GM21529 (cell line): ENCODE measurements around the gene PARS2.
"Not testable (repeated sequence)": the region's sequence is repeated elsewhere in the genome, so short reads cannot be mapped to it uniquely, and the experiment has no call there.

Source experiments
- ATAC-seq: cut with Tn5 transposase; IDR thresholded peaks from one replicate; pipeline ENCODE4 v1.9.1; 2021; ENCODE audit not compliant: unreplicated experiment

PARS2 gene

DNA sequence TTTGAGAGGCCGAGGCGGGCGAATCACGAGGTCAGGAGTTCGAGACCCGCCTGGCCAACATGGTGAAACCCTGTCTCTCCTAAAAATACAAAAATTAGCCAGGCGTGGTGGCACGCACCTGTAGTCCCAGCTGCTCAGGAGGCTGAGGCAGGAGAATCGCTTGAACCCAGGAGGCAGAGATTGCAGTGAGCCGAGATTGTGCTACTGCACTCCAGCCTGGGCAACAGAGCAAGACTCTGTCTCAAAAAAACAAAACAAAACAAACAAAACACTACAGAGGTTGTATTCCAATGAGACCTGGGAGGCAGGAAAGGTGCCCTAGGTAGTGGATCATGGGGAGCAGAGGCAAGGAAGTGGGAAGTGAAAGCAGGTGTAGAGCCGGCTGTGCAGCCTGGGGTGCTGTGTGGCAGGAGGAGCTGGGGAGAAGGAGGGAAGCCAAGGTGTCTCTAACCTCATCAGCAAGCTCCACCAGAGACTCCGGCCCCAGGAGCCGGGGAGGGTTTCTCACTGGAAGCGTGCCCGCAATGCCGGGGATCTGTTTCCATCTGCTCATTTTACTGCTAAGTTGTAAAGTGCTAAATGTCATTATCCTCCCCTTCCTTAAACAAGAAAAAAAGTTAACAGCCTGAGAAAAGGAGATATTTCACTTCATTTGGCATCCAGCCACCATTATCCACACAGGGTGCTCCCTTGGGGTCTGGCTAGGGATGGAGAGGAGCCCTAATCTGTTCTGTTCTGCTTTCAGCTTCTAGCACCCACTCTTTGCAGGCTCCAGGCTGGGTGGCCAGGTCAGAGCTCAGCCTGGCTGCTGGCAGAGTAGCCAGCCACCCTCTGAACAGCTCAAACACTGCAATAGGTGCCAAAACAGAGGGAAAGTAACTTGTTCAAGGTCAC, 11.8 kb upstream of the PARS2 start:
- ATAC-seq = not testable (repeated sequence)

DNA sequence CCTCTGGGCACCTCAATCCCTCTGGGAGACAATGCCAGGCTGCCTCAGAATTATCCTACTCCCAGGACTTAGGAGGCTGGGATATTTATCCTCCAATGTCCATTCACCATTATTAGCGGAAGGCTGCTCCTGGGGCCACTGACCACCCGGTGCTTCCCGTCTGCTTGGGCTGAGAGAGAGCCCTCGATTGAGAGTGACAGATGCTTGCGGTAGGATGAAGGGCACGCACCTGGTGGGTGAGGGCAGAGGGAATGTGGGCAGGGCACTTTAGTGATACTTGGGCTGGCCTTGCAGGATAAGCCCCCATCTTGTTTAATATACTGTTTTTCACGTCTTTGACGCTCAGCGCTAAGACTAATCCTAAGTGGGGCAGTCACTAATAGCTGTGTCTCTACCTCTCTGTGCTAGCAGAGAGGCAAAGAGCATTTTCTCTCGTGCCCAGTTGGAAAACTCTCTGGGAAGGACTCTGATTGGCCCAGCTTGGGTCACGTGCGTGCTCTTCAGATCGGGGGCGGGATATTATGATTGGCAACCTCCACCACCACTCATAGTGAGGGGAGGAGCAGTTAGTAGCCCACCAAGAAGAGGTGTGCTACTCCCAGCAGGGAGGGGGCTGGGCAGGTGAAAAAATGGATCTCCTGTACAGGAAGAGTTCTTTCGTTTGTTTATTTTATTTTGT, 10.6 kb upstream of the PARS2 start:
- ATAC-seq = no peak

DNA sequence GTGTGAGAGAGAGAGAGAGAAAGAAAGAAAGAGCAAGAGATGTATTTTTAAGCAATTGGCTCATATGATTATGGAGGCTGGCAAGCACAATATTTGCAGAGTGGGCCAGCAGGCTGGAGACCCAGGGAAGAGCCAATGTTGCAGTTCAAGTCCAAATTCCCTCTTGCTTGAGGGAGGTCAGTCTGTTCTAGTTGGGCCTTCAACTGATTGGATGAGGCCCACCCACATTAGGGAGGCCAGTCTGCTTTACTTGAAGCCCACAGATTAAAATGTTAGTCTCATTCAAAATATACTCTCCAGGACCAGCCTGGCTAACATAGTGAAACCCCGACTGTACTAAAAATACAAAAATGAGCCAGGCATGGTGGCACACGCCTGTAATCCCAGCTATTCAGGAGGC, 8.6 kb upstream of the PARS2 start:
- ATAC-seq = no peak

DNA sequence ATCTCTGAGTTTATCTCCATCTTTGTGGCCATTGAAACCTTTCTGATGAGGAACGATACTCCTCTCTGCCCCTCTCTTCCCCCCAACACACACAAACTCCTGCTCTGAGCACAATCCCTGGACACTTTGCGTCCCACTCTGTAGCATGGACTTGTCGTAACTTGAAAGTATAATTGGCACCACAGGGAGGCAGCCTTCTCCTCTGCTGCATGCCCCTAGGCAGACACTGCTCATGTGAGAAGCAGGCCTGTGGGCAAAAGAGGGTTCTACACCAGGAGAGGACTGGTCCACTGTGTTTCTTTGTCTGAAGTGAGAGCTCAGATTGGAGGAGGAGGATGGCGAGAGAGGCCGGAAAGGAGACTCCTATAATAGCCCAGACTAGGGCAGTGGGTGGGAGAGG, 3.8 kb upstream of the PARS2 start:
- ATAC-seq = no peak

DNA sequence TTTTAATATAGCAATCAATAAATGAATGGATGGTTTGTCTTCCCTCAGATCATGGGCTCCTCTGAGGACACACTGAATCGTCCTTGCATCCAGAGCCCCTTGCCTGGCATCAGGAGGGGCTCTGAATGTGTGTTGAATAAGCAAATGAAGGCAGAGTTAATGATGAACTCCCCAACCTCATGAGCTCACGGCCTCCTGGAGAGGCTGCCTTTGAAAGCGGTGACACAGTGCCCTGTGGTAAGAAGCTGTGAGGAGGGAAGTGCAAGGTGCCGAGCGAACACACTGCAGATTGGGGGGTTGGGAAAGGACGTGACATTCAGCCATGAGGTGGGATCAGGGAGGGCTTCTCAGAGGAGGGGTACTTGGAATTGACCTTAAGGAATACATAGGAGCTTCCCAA, 3.2 kb upstream of the PARS2 start:
- no peak for ATAC-seq

DNA sequence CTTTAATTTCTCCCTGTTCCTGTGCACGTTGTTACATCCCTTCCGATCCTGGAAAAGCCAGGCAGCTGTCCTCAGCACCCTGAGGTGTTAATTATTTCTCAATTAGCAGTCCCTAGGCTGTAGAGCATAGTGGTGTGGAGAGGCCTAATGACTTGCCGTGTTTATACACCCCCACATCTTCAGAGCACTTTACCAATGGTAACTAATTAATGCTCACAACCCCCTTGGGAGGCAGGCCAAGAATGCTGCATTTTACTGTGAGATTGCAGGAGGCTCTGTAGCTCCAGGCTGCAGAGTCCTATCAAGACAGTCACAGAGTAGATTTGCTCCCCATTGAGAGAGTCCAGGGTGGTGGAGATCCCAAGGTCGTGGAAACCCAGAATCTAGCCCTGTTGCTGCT, 2.4 kb upstream of the PARS2 start:
- no peak for ATAC-seq

DNA sequence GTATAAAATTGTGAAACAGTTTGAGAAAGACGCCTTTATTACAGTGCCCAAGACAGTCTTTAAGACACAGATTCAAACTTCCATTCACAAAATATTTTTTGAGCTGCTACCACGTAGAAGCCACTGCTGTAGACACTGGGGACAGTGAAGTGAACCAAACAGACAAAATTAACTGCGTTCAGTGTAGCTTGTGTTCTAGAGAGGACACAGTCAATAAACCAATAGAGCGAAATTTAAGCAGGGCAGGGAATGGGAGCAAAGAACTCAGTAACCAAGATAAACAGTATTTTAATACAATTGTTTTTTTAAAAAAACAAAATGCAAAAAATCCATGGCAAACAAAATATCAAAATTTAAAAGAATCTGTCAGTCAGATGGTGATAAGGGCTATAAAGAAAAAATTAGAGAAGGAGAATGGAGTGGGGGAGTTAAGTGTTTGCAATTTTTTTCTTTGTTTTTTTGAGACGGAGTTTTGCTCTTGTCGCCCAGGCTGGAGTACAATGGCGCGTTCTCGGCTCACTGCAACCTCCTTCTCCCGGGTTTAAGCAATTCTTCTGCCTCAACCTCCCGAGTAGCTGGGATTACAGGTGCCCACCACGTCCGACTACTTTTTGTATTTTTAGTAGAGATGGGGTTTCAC, 719 bp upstream of the PARS2 start:
- ATAC-seq = peak; percentile 13

DNA sequence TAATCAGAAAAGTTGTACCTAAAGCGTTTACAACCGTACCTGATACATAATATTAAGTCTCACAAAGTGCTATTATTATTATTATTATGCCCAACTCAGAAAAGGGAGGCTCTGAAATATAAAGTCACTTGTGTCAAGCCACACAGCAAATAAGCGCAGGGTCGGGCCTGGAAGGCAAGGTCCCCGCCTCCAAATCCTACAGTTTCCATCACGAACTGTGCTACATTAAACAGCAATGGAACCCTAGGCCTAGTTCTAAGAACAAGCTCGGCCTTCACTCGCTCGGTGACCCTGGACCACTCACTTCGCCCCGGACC, 549 bp downstream of the PARS2 start:
- ATAC-seq = no peak

DNA sequence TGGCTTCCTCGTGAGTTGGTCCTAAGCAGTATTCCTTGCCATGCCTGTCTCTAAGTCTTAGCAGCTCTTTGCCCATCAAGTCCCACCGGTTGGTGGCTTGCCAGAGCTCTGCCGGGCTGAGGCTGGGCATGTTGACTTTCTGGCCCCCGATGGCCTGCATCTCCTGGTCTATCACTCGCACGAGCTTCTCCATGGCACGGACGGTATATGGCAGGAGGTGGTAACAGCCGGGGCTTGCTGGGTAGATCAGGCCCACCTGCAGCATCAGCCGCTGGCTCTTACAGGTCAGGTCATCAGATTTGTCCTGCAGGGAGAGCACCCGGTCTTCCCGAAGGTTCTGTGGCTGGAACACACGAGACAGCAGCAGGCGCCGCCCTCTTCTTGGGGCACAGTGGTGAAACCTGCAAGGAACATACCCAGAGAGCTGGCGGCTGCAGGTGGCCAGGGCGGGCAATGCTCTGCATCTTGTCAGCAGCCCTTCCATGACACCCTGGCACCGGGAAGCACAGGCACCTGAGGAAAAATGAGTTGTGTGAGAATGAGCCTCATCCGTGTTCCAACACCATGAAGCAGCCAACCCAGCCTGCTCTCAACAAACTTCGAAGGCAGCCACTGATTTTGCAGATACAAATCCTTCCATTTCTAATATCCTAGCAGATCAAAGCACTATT, 5.5 kb downstream of the PARS2 start:
- no peak for ATAC-seq

DNA sequence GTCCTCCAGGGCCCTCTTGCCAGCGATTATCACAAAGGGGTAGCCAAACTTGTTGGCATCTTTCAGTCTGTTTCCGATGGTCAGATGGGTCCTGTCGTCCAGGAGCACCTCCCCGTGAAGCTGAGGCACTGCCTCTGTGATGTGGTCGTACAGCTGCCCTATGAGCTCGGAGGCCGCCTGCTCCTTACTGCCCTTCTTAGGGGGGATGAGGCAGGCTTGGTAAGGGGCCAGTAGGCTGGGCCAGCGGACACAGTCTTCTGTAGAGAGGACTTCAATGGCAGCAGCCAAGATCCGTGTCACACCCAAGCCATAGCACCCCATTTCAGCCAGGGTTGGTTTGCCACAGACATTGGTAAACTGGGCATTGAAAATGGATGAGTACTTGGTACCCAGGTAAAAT, 6.5 kb downstream of the PARS2 start:
- ATAC-seq = no peak

DNA sequence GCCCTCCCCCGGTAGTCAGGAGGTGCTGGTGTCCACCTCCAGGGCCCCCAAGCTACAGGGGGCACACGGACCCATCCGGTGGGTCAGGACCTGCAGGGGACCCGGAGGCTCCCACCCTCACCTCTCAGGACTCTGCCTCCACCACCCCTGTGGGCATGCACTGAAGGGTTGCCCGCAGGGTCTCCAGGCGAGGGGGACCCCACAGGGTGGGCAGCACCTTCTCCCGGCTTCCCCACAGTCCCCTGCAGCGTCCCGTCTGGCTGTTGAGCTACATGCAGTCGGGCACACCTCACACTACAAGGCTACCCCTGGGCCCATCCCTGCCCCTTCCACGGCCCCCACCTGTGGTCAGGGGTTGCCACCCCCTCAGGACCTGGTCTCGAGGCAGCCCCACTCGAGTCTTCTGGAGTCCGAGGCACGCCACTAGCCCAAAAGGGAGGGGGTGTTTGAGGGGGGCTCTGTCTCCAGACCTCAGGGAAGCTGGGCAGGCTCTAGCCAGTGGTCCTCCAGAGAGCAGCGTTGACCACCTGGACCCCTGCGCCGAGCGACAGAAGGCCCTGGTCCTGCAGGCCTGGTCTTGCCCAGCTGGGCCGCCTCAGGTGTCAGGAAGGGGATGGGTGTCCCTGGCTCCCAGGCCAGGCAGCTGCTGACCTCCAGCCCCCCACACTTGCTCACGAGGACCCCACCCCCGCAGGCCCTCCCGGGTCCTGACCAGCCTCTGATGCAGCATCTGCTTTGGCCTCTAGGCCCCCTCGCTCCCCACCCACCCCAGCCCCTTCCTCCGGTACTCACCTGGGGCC, 9.6 kb downstream of the PARS2 start:
- no peak for ATAC-seq

DNA sequence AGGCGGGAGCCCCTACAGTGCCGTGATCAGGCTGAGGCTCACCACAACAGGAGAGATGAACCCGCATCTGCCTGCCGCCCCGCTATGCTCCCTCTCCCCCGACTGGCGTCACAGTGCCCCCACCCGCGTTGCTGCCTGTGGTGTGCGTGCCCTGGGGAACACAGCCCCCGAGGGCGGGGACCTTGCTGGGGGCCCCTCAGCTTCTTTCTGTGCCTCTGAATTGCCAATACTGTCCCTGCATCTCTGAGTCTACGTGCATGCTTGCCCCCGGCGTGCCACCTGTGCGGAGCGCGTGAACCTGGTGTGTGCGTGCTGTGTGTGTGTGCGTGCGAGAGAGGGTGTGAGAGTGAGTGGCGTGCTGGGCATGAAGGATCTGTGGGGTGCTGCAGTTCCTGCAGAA, 10.3 kb downstream of the PARS2 start:
- no peak for ATAC-seq

DNA sequence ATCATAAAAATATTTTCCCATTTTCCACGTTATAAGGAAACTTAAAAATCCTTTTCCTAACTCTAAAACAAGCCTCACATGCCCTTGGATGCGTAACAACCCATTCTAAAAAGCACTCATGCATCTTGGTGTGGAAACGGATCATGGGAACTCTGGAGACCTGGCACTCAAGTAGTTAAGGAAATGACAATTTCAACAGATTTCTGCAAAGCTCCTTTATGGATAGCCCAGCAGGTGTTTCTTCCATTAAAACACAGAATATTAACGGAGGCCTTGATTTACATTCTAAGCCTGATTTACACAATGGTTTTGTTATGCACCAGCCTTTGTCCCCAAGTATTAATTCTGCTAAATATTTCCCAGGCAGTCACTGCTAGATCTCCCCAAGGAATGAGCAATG, 12.9 kb downstream of the PARS2 start:
- ATAC-seq = no peak

DNA sequence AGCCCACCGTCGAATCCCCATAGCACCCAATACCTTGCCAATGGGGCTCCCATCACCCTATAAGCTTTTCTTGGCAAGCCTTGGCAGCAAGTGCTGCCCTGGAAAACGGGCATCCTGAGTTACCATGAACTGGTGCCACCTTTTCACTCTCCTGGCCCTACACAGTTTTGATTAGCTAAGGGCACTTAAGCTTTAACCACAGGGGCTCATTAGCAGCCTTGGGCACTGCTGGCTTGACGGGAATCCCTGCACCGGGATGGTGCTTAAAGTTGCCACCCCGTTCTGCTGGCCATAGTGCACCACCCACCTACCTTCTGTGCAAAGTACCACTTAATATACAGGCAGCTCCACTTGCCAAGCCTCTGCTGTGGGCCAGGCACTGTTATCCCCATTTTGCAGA, 13.7 kb downstream of the PARS2 start:
- no peak for ATAC-seq

DNA sequence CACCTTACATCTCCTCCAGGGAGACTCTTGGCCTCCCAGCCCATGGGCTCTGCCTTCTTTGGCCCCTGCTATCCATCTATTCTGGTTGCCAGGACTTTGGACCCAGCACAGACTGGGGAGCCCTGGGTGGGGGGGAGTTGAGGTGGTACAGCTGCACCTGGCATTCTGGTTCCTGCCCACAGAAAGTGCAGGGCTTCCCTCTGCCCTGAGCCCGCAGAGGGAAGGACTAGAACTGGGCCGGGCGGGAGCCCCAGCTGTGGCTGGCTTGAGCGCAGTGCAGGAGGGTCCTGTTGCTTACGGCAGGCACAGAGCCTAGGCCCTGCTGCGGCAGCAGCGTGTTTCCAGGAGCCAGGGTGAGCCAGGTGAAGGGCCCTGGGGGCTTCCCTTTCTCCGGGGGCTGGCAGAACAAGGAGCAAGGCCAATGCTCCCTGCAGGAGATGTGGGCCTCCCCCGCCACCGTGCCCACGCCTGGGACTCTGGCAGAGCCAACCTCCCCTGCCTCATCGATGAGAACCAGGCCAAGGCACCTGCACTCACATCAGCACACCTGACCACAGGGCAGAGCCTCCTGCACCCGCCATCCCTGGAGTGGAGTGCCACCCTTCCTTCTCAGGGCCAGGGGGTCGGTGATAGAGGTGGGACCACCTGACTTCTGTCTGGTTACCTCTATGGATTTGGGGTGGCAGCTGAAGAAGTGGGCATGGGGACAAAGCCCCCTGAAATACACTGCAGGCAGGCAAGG, 16.1 kb downstream of the PARS2 start:
- ATAC-seq = no peak

DNA sequence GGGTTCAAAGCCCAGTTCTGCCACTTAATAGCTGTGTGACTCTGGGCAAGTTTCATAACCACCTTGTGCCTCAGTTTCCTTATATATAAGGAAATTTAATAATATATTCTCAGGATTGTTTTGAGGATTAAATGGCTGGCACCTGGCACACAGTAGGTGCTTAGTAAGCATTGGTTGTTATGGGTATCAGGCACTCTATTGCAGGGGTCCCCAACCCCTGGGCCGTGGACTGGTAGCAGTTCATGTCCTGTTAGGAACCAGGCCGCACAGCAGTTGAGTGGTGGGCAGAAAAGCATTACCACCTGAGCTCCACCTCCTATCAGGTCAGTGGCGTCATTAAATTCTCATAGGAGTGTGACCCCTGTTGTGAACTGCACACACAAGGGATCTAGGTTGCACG, 18.5 kb downstream of the PARS2 start:
- ATAC-seq = no peak

DNA sequence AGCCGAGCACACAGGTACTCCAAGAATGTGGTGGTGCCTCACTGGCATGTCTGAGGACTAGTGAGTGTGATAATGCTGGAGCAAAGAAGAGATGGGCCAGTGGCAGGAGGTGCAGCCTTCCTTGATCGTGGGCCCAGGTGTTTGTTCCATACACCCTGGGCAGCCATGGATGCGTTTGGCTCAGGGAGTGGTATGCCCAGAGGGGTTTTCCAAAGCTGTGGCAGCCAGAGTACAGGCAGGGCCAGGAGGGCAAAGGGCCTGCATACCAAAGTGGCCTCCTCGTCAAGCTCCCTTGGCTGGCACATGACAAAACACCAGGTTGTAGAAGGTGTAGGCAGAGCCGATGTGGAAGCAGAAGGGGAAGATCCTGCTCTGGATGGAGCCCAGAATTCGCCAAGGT, 19.0 kb downstream of the PARS2 start:
- ATAC-seq = no peak

DNA sequence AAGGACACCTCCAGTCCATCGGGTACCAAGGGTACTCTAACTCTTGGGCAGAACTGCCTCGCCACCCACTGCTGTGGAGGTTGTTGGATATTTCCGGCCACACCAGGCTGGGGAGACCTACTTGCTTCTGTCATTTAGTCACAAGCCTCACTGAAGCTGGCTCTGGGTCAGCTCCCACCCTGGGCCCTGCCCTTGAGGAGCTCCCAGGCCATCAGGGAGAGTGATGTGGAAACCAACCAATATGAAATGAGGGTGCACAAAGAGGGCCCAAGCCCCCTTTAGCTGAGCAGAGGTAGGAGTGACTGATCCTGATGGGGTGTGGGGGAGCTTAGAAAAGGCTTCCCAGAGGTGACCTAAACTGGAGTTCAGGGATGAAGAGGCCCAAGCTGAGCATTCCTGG, 19.6 kb downstream of the PARS2 start:
- no peak for ATAC-seq

DNA sequence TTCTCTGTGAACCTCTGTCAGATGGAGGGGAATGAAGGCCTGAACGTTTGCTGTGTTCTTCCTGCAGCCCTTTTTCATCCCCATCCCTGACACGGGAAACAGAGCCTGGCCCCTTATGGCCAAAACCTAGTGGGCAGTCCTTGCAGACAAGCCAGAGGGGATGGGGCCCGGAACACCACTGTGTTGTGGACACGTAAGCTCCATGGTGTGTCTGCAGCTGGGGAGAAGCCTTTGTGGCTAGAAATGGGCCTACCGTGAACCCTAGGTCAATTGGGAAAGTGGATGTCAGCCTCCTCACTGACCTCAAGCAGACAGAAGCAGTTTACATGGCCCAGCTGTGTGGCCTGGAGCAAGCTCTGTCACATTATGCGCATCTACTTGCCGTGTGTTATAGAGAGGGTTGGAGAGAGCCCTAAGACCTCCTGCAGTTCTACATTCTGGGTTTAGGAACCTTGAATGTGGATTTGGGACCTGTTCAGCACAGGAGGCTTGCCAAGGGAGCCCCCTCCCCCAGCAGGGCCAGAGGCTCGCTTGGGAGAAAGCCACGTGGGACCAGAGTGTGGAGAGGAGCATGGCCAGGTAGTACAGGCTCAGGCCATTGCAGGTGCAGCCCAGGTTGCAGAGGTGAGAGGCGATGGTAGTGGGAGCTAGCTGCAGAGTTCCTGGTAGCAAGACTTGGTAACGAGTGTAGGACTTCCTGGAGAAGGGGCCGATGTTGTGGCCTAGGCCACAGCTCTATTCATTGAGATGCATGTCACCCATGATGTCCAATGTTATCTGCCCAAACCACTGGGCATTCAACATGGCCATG, 20.7 kb downstream of the PARS2 start:
- no peak for ATAC-seq
